Epidermal melanocyte (primary cell): ENCODE measurements around the gene NTHL1.

Experiments
- DNase-seq: peaks from one replicate; pipeline ENCODE4 v3.0.0; 2011; ENCODE audit warnings: low spot score; ENCODE audit not compliant: insufficient read length

The NTHL1 gene

GRCh38 chr16:2084895-2085625 lies 37.4 kb upstream of the NTHL1 start:
- no peak for DNase-seq

- DNase-seq: no peak
Measured at GRCh38 chr16:2083876-2084780, 36.5 kb upstream of the NTHL1 start.

GRCh38 chr16:2083409-2083808 lies 35.8 kb upstream of the NTHL1 start:
- no peak for DNase-seq

DNA sequence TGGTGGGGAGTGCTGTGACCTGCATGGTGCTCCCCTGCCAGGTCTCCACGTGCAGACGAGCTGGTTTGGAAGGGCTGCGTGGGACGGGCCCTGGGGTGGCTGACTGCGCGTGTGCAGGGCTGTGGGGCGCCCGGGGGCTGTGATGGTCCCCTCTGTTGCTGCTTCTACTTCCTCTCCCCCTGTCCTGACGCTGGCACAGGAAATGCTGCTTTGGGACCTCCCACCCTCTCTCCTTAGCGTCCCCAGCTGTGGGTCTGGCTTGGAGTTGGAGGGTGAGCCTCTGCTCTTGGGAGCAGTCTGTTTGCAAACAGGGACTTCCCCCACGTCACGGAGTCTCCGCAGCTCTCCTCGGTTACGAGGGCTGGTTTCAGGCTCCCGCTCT lies 35.3 kb upstream of the NTHL1 start:
- no peak for DNase-seq

GRCh38 chr16:2082171-2082982 lies 34.7 kb upstream of the NTHL1 start:
- no peak for DNase-seq

DNA sequence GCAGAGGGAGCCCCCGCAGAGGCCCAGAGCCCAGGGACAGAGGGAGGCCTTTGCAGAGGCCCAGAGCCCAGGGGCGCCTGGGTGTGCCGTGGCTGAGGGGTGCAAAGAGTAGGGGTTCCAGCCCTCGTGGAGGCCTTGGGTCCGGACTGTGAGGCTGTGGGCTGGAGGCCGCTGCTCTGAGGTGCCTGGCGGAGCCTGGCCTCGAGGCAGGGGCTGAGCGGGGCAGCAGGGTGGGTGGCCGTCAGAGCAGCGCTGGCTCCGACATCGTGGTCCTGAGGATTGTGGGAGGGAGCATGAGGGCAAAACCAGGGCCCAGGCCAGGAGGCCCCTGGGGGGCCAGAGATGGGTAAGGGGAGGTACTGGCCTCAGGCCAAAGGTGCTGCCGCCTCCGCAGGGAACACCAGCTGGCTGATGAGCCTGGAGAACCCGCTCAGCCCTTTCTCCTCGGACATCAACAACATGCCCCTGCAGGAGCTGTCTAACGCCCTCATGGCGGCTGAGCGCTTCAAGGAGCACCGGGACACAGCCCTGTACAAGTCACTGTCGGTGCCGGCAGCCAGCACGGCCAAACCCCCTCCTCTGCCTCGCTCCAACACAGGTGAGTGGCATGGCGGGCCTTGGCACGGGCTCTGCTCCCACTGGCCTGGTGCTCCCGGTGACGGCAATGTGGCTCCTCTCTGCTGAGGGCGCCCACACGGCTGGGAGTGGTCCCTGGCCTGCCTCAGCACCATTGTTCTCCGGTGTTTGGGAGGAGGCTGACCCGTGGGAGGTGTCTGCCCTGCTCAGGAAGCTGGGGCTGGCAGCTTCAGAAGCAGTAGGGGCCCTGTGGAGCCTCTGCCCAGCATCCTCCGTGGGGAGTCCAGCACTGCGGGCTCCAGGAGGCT lies 33.8 kb upstream of the NTHL1 start:
- DNase-seq: no peak

- DNase-seq: no peak
Measured at GRCh38 chr16:2079991-2080390, 32.4 kb upstream of the NTHL1 start.

DNA sequence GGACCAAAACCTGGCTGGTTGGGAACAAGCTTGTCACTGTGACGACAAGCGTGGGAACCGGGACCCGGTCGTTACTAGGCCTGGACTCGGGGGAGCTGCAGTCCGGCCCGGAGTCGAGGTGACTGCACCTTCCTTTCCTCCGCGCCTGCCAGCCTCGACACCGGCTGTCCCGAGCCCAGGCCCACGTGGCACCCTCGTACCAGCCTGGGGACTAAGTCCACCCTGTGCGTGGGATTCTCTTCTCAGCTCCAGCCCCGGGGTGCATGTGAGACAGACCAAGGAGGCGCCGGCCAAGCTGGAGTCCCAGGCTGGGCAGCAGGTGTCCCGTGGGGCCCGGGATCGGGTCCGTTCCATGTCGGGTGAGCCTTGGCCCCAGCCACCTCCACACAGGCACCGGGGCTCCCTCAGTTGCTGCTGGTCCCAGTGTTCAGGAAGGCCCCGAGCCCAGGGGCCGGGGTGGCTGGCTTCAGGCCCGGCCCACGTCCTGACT lies 31.7 kb upstream of the NTHL1 start:
- DNase-seq: no peak

GRCh38 chr16:2078691-2079090 lies 31.1 kb upstream of the NTHL1 start:
- no peak for DNase-seq

DNA sequence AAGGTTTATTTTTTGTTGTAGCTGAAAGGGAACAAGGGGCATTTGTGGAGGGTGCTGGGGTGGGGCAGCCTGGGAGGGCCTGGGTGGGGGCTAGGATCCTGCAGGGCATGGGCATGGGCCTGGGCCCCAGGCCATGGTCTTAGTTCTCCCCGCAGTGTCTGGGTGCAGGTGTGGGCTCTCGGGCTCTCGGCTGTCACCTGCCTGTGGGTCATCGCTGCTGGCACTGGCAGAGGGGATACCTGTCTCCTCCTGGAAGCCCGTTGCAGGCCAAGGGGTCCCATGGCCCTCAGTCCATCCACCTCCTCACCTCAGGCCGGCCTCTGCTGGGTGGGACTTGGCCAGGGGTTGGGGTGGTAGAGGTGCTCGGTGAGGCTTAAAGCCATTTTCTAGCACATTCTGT lies 30.5 kb upstream of the NTHL1 start:
- DNase-seq: no peak

- DNase-seq: no peak
Measured at GRCh38 chr16:2077696-2078095, 30.1 kb upstream of the NTHL1 start.

DNA sequence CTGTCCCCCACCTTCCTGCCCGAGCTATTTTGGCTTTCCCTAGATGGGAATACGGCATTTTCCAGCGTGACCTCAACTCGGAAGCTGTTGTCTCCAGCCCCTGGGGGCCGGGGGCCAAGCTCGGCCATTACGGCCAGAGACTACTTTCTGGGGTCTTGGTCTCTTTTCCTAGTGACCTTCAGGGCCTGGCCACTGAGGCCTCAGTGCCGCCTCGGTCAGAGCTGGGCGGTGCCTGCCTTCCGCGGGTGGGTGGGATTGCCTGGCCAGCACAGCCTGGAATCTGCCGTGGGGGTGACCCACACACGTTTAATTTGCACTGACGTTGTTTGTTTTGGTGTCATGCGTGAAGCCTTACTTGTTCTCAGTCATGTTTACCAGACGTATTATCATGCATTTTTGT lies 29.4 kb upstream of the NTHL1 start:
- DNase-seq: no peak

DNA sequence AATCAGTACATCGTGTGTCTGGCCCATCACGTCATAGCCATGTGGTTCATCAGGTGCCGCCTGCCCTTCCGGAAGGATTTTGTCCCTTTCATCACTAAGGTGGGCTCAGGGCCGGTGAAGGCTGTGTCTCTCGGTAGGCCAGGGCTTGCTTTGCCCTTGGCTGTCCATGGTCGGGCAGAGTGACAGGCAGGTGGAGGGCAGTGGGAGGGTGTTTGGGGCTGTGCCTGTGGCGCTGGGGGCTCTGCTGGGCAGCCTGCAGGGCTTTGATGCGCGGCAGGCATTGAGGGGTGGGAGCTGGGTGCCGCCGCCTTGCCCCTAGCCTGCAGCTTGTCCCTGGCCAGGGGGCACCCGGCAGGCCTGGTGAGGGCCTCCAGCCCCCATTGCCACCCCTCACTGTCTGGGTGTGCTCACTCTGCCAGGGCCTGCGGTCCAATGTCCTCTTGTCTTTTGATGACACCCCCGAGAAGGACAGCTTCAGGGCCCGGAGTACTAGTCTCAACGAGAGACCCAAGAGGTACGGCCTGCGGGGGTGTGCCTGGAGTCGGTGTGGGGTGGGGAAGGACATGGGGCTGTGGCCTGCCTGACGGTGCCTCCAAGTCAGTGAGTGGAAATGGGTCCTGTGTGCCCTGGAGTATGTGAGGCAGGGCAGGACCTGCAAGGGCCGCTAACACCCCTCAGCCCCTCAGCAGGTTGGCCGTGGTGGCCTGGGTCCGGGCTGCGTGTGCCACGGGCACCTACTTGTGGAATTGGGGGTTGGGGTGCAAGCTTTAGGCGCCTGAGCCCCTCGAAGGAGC lies 28.6 kb upstream of the NTHL1 start:
- no peak for DNase-seq

- DNase-seq: no peak
Measured at GRCh38 chr16:2075631-2076030, 28.0 kb upstream of the NTHL1 start.

DNA sequence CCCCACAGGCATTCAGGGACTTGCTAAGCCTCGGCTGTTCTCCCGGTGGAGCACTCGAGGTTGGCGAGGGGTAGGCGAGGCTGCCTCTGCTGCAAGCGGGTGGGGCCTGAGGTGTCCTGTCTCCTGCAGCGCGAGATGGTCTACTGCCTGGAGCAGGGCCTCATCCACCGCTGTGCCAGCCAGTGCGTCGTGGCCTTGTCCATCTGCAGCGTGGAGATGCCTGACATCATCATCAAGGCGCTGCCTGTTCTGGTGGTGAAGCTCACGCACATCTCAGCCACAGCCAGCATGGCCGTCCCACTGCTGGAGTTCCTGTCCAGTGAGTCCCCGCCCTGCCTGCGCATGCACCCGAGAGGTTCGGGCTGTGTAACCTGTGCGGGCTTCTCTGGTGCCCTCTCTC lies 26.4 kb upstream of the NTHL1 start:
- DNase-seq: no peak

- no peak for DNase-seq
Measured at GRCh38 chr16:2072926-2073325, 25.3 kb upstream of the NTHL1 start.

- DNase-seq: no peak
Measured at GRCh38 chr16:2071454-2072202, 24.0 kb upstream of the NTHL1 start.

DNA sequence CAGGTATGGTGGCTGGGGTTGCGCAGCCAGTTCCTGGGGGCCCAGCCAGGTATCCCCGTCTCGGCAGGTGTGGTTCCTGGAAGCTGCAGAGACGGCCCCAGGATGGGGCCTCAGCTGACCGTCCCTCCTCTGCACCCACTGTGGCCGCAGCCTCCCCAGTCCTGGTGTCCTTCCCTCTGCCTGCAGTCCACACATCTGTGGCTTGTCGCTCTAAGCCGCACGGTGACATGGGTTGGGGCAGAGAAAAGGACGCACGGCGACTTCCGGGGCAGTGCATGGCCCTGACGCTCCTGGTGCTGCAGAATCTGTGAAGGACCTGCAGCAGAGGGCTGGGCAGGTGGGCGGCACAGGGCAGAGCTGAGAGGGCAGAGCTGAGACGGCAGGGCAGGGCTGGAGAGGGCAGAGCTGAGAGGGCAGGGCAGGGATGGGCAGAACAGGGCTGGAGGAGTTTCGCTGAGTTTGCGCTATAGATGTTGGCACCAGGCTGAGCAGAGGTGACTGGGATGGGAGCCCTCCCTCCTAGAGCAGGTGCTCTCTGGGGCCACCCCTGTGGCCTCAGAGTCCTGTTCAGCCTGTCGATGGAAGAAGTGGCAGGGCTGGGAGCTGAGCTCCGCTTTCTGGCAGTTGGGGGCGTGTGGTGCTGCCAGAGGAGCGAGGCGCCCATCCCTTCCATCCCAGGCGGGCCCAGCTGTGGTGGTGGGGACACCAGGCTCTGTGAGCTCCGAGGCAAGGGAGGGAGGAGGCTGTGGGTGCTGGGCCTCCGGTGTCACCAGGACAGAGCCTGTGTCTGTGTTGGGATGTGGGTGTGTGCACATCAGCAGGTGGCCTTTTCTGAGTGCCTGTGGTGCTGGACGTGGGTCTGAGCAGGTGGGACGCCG lies 23.2 kb upstream of the NTHL1 start:
- no peak for DNase-seq
